Transverse colon (tissue), 4 donors: ENCODE measurements around the gene STAT5A. TPM values are rescaled to one million over a fixed set of nuclear protein-coding genes. Genes with fewer than 3 reads are reported as not detected.

ENCODE experiments used
- DNase-seq: peaks from one replicate; pipeline ENCODE4 v3.0.0-alpha.2; 2019
- H3K27ac ChIP-seq, 4 donors: fragments of 200-600 bp; sonication (generic); 2 replicates each; pipeline ENCODE4 v1.5.1; 2016 to 2018; ENCODE audit warnings: inconsistent platforms in 4 of 4
- H3K27me3 ChIP-seq: fragments of 200-600 bp; sonication (generic); 2 replicates; pipeline ENCODE4 v1.5.1; 2017; ENCODE audit warnings: inconsistent platforms
- H3K36me3 ChIP-seq, 4 donors: fragments of 200-600 bp; sonication (generic); 2 replicates each; pipeline ENCODE4 v1.5.1; 2017 to 2019; ENCODE audit warnings: inconsistent platforms in 4 of 4
- H3K4me1 ChIP-seq, 4 donors: fragments of 200-600 bp; sonication (generic); 2 replicates each; pipeline ENCODE4 v1.5.1; 2017 to 2020; ENCODE audit warnings: inconsistent platforms in 4 of 4
- H3K4me3 ChIP-seq, 4 donors: fragments of 200-600 bp; sonication (generic); 1 replicate in 1 of 4; 2 replicates in 3 of 4; pipeline versions ENCODE4 v1.5.1 to v1.6.1; 2017 to 2019; ENCODE audit warnings: inconsistent platforms in 4 of 4
- H3K9me3 ChIP-seq, 2 donors: fragments of 200-600 bp; sonication (generic); 2 replicates each; pipeline ENCODE4 v1.5.1; 2017 to 2019; ENCODE audit warnings: inconsistent platforms in 2 of 2
- CTCF ChIP-seq, 5 experiments: fragments of 200-600 bp in 3 of 5; fragments of 450-650 bp in 2 of 5; sonication (generic) in 3 of 5; IDR thresholded peaks; 1 replicate in 2 of 5; 2 replicates in 3 of 5; pipeline ENCODE4 v1.5.1; 2016 to 2017; ENCODE audit warnings: antibody characterized with exemption in 5 of 5, inconsistent platforms in 3 of 5, mild to moderate bottlenecking in 2 of 5, moderate library complexity in 1 of 5
- EP300 ChIP-seq: sonication (generic); formaldehyde crosslinking; IDR thresholded peaks from one replicate; pipeline ENCODE4 v1.6.1; 2017; ENCODE audit warnings: antibody characterized with exemption, low read depth
- POLR2A ChIP-seq: fragments of 450-650 bp; IDR thresholded peaks from one replicate; pipeline ENCODE4 v1.6.1; 2016; ENCODE audit warnings: antibody characterized with exemption, mild to moderate bottlenecking, moderate library complexity
- POLR2AphosphoS5 ChIP-seq, 3 donors: sonication (generic); formaldehyde crosslinking; IDR thresholded peaks; one replicate each; pipeline ENCODE4 v1.6.1; 2016; ENCODE audit warnings: antibody characterized with exemption in 3 of 3
- WGBS, 2 donors: methylation state at CpG; one replicate each; pipeline ENCODE4 v1.1.5; 2018; ENCODE audit warnings: low coverage in 1 of 2; 5-methylcytosine and 5-hydroxymethylcytosine counted together
- in situ Hi-C, 4 donors: fragments of 200-750 bp; cut with MboI; loops; one replicate each; pipeline versions ENCODE4 v1.15.0 to v1.15.1; 2017; ENCODE audit warnings: low sequenced_read_pairs in 3 of 4, low pct_ligation_motif_present in 1 of 4, low pct_unique_long_range_greater_than_20kb in 1 of 4
- intact Hi-C: fragments of 100-400 bp; cut with DNase I; formaldehyde crosslinking; loops from one replicate; pipeline ENCODE4 v1.15.1; 2023; ENCODE audit warnings: low total_unique reads
- total RNA-seq, 4 donors: library from RNA; depleted of rRNA; stranded (reverse); fragments of >200 nt; gene quantifications; one replicate each; pipeline ENCODE4 v1.1.0, GENCODE V29; 2016

STAT5A gene
- total RNA-seq, 4 donors from 2014 or later = 36.2 to 93.7 (median 50.3) TPM

GRCh38 chr17:42306385-42306667 lies 18.0 kb downstream of the STAT5A start:
- in situ Hi-C loops (loop anchor here in 1 of 4 donors (25.0 kb wide), 1 partner anchor 206 kb away; no protein-coding TSS in a partner anchor), intact Hi-C loops (no loop called here)
- no peak for DNase-seq
- H3K27me3 ChIP-seq = no peaks in the 10 kb centered on the region
- H3K9me3 ChIP-seq = no peaks in the 10 kb centered on the region
- H3K36me3 ChIP-seq = peaks cover 0 to 21% (median 9%) of the 10 kb centered on the region in 4 donors
- TF ChIP-seq CTCF (IDR thresholded peaks at IDR 0.05) = no peak
- TF ChIP-seq POLR2AphosphoS5 (IDR thresholded peaks at IDR 0.05) = no peak
- no peak for TF ChIP-seq POLR2A
- TF ChIP-seq EP300 = no peak
- no peak overlapping the region for H3K27ac ChIP-seq
- no peak overlapping the region for H3K4me3 ChIP-seq
- H3K4me1 ChIP-seq = peaks cover 6 to 8% (median 7%) of the 10 kb centered on the region in 4 donors
- WGBS, 2 donors = 93% methylated on average over 5 of the region's 5 CpGs; no CpG with 5 or more reads in 1 of the 2 donors

GRCh38 chr17:42307362-42307927 lies 19.1 kb downstream of the STAT5A start:
- H3K27me3 ChIP-seq = no peaks in the 10 kb centered on the region
- in situ Hi-C loops (loop anchor here in 1 of 4 donors (25.0 kb wide), 1 partner anchor 205 kb away; no protein-coding TSS in a partner anchor), intact Hi-C loops (no loop called here)
- TF ChIP-seq EP300 (no peak), POLR2AphosphoS5 (IDR thresholded peaks at IDR 0.05) (no peak), CTCF (IDR thresholded peaks at IDR 0.05) (no peak), POLR2A (no peak)
- H3K4me3 ChIP-seq = no peak overlapping the region
- WGBS, 2 donors = 90 to 92% methylated on average over 9 to 19 of the region's 19 CpGs
- no peak for DNase-seq
- H3K36me3 ChIP-seq = peaks cover 0 to 12% (median 5%) of the 10 kb centered on the region in 4 donors
- H3K27ac ChIP-seq = no peak overlapping the region
- H3K9me3 ChIP-seq = no peaks in the 10 kb centered on the region
- peaks cover 12 to 19% (median 14%) of the 10 kb centered on the region in 4 donors for H3K4me1 ChIP-seq

GRCh38 chr17:42308446-42308845 lies 20.1 kb downstream of the STAT5A start:
- 77% methylated on average over 7 of the region's 7 CpGs; no CpG with 5 or more reads in 1 of the 2 donors for WGBS, 2 donors
- H3K27me3 ChIP-seq = no peaks in the 10 kb centered on the region
- H3K9me3 ChIP-seq = no peaks in the 10 kb centered on the region
- in situ Hi-C loops (loop anchor here in 1 of 4 donors (25.0 kb wide), 1 partner anchor 204 kb away; no protein-coding TSS in a partner anchor), intact Hi-C loops (no loop called here)
- peak overlapping the region in 1 of 4 donors; percentile 93 for H3K27ac ChIP-seq
- TF ChIP-seq POLR2A (no peak), POLR2AphosphoS5 (IDR thresholded peaks at IDR 0.05) (no peak), EP300 (no peak), CTCF (IDR thresholded peaks at IDR 0.05) (no peak)
- H3K4me3 ChIP-seq = no peak overlapping the region
- peaks cover 0 to 9% (median 3%) of the 10 kb centered on the region in 4 donors for H3K36me3 ChIP-seq
- H3K4me1 ChIP-seq = peaks cover 12 to 26% (median 21%) of the 10 kb centered on the region in 4 donors
- no peak for DNase-seq

GRCh38 chr17:42309142-42309541 lies 20.8 kb downstream of the STAT5A start:
- H3K27me3 ChIP-seq = no peaks in the 10 kb centered on the region
- 91% methylated on average over 9 of the region's 9 CpGs; no CpG with 5 or more reads in 1 of the 2 donors for WGBS, 2 donors
- peaks cover 0 to 6% (median under 1%) of the 10 kb centered on the region in 4 donors for H3K36me3 ChIP-seq
- intact Hi-C loops (no loop called here), in situ Hi-C loops (loop anchor here in 1 of 4 donors (25.0 kb wide), 1 partner anchor 203 kb away; no protein-coding TSS in a partner anchor)
- peaks cover 12 to 26% (median 21%) of the 10 kb centered on the region in 4 donors for H3K4me1 ChIP-seq
- DNase-seq = no peak
- peak overlapping the region in 2 of 4 donors; percentile 17 to 93 for H3K27ac ChIP-seq
- no peak overlapping the region for H3K4me3 ChIP-seq
- TF ChIP-seq POLR2AphosphoS5 (IDR thresholded peaks at IDR 0.05) (no peak), POLR2A (no peak), CTCF (IDR thresholded peaks at IDR 0.05) (no peak), EP300 (no peak)
- H3K9me3 ChIP-seq = no peaks in the 10 kb centered on the region
